Measurements from ENCODE around the gene BECN2.

Gene BECN2

DNA sequence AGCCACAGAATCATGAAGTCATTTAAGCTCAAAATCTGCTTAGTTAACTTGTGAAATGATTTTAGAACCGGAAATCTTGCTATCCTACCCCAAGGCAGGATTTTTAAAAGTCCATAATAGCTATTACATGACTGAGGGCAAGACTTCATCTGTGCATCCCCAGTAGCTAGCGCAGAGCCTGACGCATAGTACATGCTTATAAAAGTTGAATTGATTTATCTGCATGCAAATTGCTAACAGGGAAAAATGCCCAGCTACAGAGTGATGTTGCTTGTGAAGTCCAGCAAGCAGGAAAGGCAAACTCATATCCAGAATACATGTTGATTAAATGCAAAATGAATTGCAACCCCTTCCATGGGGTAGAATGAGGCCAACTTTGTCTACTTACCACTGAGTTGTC lies 49.4 kb downstream of the BECN2 start:
- H3K4me1 ChIP-seq, result peaks cover 3% of the 10 kb centered on the region; the same call in 1 of the 2 replicates
- H3K4me3 ChIP-seq (ENCODE audit: low read depth, low read length), result no peak overlapping the region
- TF ChIP-seq, protein P1, sequence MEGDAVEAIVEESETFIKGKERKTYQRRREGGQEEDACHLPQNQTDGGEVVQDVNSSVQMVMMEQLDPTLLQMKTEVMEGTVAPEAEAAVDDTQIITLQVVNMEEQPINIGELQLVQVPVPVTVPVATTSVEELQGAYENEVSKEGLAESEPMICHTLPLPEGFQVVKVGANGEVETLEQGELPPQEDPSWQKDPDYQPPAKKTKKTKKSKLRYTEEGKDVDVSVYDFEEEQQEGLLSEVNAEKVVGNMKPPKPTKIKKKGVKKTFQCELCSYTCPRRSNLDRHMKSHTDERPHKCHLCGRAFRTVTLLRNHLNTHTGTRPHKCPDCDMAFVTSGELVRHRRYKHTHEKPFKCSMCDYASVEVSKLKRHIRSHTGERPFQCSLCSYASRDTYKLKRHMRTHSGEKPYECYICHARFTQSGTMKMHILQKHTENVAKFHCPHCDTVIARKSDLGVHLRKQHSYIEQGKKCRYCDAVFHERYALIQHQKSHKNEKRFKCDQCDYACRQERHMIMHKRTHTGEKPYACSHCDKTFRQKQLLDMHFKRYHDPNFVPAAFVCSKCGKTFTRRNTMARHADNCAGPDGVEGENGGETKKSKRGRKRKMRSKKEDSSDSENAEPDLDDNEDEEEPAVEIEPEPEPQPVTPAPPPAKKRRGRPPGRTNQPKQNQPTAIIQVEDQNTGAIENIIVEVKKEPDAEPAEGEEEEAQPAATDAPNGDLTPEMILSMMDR (IDR thresholded peaks at IDR 0.05; ENCODE audit: low read depth, low read length), result no peak
- H3K36me3 ChIP-seq, result no peaks in the 10 kb centered on the region
- H3K9me3 ChIP-seq, result no peaks in the 10 kb centered on the region
- no peaks in the 10 kb centered on the region for H3K27me3 ChIP-seq
- DNase-seq, result no peak
